IMR-90 (cell line): ENCODE results near the gene MTM1. TPM values are rescaled to one million over a fixed set of nuclear protein-coding genes. Genes with fewer than 3 reads are reported as not detected.

Experiments
- ATAC-seq: fragments of 200-7000 bp; cut with Tn5 transposase; 2 replicates; pipeline ENCODE4 v1.9.1; 2020; ENCODE audit warnings: low read depth, mild to moderate bottlenecking, moderate library complexity
- BruUV-seq: library from RNA; stranded (reverse); fragments of 400-500 nt; replicated peaks from 2 replicates; lab custom pipeline; 2021; lab: Mats Ljungman, UMichigan
- CTCF ChIA-PET: fragments of 300-600 bp; formaldehyde crosslinking; extraction: SDS; loops from one replicate; lab custom pipeline; 2021; ENCODE audit warnings: antibody characterized with exemption; lab: Yijun Ruan, JAX
- POLR2A ChIA-PET: fragments of 300-600 bp; sonication (Branson Sonifier 250); formaldehyde crosslinking; loops from one replicate; lab custom pipeline; 2022; ENCODE audit warnings: antibody characterized with exemption; ENCODE audit not compliant: unreplicated experiment; lab: Charles Lee
- DNase-seq: peaks from one replicate; pipeline ENCODE4 v3.0.0; 2013
- H2AFZ ChIP-seq: replicated peaks from 2 replicates; pipeline ENCODE3; 2013; ENCODE audit warnings: low read length, mild to moderate bottlenecking; ENCODE audit not compliant: poor library complexity
- H2AK5ac ChIP-seq: 2 replicates; pipeline ENCODE4 v1.6.1; 2013; ENCODE audit warnings: low read depth, low read length, inconsistent platforms
- H2AK9ac ChIP-seq: replicated peaks from 2 replicates; pipeline ENCODE3; 2013; ENCODE audit warnings: mild to moderate bottlenecking, low read depth, low read length, moderate library complexity; ENCODE audit not compliant: poor library complexity
- H2BK120ac ChIP-seq: 2 replicates; pipeline ENCODE4 v1.6.1; 2013; ENCODE audit warnings: low read depth, low read length, inconsistent platforms
- H2BK15ac ChIP-seq: 3 replicates; pipeline ENCODE4 v1.6.1; 2013; ENCODE audit warnings: low read depth, low read length, inconsistent platforms
- H2BK20ac ChIP-seq: 2 replicates; pipeline ENCODE4 v1.6.1; 2013; ENCODE audit warnings: low read depth, mild to moderate bottlenecking, inconsistent platforms, low read length, moderate library complexity
- H2BK5ac ChIP-seq: 2 replicates; pipeline ENCODE4 v1.6.1; 2013; ENCODE audit warnings: mild to moderate bottlenecking, low read depth, low read length, inconsistent platforms; ENCODE audit not compliant: poor library complexity, severe bottlenecking
- H3K14ac ChIP-seq: replicated peaks from 2 replicates; pipeline ENCODE4 v1.6.1; 2013; ENCODE audit warnings: low read depth, low read length, inconsistent platforms
- H3K18ac ChIP-seq: 2 replicates; pipeline ENCODE4 v1.6.1; 2013; ENCODE audit warnings: low read depth, low read length, control low read depth
- H3K23ac ChIP-seq: 2 replicates; pipeline ENCODE4 v1.6.1; 2013; ENCODE audit warnings: low read depth, low read length, inconsistent platforms
- H3K27ac ChIP-seq: 2 replicates; pipeline ENCODE4 v1.5.1; 2013; ENCODE audit warnings: mild to moderate bottlenecking, control low read depth, low read length; ENCODE audit not compliant: insufficient read depth
- H3K27me3 ChIP-seq: 2 replicates; pipeline ENCODE4 v1.6.1; 2013; ENCODE audit warnings: low read length; ENCODE audit not compliant: control insufficient read depth, insufficient read depth
- H3K36me3 ChIP-seq: 2 replicates; pipeline ENCODE4 v1.6.1; 2013; ENCODE audit warnings: low read length, mixed read lengths; ENCODE audit not compliant: control insufficient read depth, insufficient read depth
- H3K4ac ChIP-seq: 2 replicates; pipeline ENCODE4 v1.6.1; 2013; ENCODE audit warnings: low read depth, low read length, inconsistent platforms
- H3K4me1 ChIP-seq: 2 replicates; pipeline ENCODE4 v1.6.1; 2013; ENCODE audit warnings: low read length, mixed read lengths; ENCODE audit not compliant: control insufficient read depth, insufficient read depth
- H3K4me2 ChIP-seq: 2 replicates; pipeline ENCODE4 v1.6.1; 2013; ENCODE audit warnings: low read depth, mild to moderate bottlenecking, control low read depth, low read length, moderate library complexity
- H3K4me3 ChIP-seq: 2 replicates; pipeline ENCODE4 v1.5.1; 2013; ENCODE audit warnings: low read depth, mild to moderate bottlenecking, control low read depth, low read length, moderate library complexity; ENCODE audit not compliant: insufficient read depth
- H3K56ac ChIP-seq: 2 replicates; pipeline ENCODE4 v1.6.1; 2013; ENCODE audit warnings: low read length, inconsistent platforms; ENCODE audit not compliant: insufficient read depth; ENCODE audit errors: extremely low read depth
- H3K79me1 ChIP-seq, 2 experiments: 2 replicates each; pipeline ENCODE4 v1.6.1; 2013; ENCODE audit warnings: low read length in 2 of 2, inconsistent platforms in 1 of 2, low read depth in 1 of 2
- H3K9ac ChIP-seq: 2 replicates; pipeline ENCODE4 v1.6.1; 2013; ENCODE audit warnings: low read depth, low read length, control low read depth
- H3K9me1 ChIP-seq: 2 replicates; pipeline ENCODE4 v1.6.1; 2013; ENCODE audit warnings: low read length, inconsistent platforms; ENCODE audit not compliant: insufficient read depth
- H3K9me3 ChIP-seq: 2 replicates; pipeline ENCODE4 v1.6.1; 2013; ENCODE audit warnings: low read length; ENCODE audit not compliant: control insufficient read depth, insufficient read depth
- H4K20me1 ChIP-seq: 2 replicates; pipeline ENCODE4 v1.6.1; 2013; ENCODE audit warnings: low read length, inconsistent platforms; ENCODE audit not compliant: insufficient read depth
- H4K5ac ChIP-seq: 2 replicates; pipeline ENCODE4 v1.6.1; 2013; ENCODE audit warnings: mild to moderate bottlenecking, low read depth, low read length, control low read depth
- H4K8ac ChIP-seq, 2 experiments: 2 replicates each; pipeline ENCODE4 v1.6.1; 2013; ENCODE audit warnings: low read depth in 2 of 2, low read length in 2 of 2, control low read depth in 1 of 2, inconsistent platforms in 1 of 2
- H4K91ac ChIP-seq: 2 replicates; pipeline ENCODE4 v1.6.1; 2013; ENCODE audit warnings: low read depth, low read length, inconsistent platforms; ENCODE audit not compliant: insufficient read depth
- WGBS, 2 experiments: methylation state at CpG; one replicate each; pipeline versions ENCODE4 v1.1.5 to v1.1.7; 2013; ENCODE audit warnings: missing lambda C conversion rate in 2 of 2; ENCODE audit not compliant: insufficient read length in 1 of 2; ENCODE audit errors: extremely low coverage in 2 of 2; 5-methylcytosine and 5-hydroxymethylcytosine counted together
- dilution Hi-C: fragments of 300-500 bp; cut with HindIII; formaldehyde crosslinking; loops from one replicate; pipeline ENCODE4 v1.14.3; 2018; ENCODE audit warnings: low sequenced_read_pairs; ENCODE audit not compliant: unreplicated experiment
- in situ Hi-C: fragments of 300-500 bp; cut with MboI; formaldehyde crosslinking; loops from 3 replicates; pipeline ENCODE4 v1.14.3; 2019; ENCODE audit warnings: low sequenced_read_pairs, inconsistent platforms, mixed read lengths
- intact Hi-C: fragments of 100-400 bp; cut with micrococcal nuclease; formaldehyde crosslinking; loops from 2 replicates; pipeline ENCODE4 v1.10.0; 2022
- polyA plus RNA-seq, 3 experiments: library from polyadenylated mRNA; depleted of rRNA; stranded (reverse); fragments of >200 nt; gene quantifications; 2 replicates each; pipeline ENCODE4 v1.2.3, GENCODE V29; 2012; ENCODE audit warnings: low replicate concordance in 1 of 3
- total RNA-seq: library from RNA; depleted of rRNA; stranded (reverse); fragments of >200 nt; gene quantifications from 2 replicates; pipeline ENCODE4 v1.2.3, GENCODE V29; 2012
- TF ChIP-seq, protein P1 (sequence below): fragments of 150-350 bp; IDR thresholded peaks from 2 replicates; pipeline ENCODE4 v1.6.1; 2017; ENCODE audit warnings: mild to moderate bottlenecking, antibody characterized with exemption, low read length, low read depth

The MTM1 gene
- total and polyA plus RNA-seq, 2 of the 4 experiments (the other 2 are of a cell fraction), result 3.8 to 5.6 TPM

DNA sequence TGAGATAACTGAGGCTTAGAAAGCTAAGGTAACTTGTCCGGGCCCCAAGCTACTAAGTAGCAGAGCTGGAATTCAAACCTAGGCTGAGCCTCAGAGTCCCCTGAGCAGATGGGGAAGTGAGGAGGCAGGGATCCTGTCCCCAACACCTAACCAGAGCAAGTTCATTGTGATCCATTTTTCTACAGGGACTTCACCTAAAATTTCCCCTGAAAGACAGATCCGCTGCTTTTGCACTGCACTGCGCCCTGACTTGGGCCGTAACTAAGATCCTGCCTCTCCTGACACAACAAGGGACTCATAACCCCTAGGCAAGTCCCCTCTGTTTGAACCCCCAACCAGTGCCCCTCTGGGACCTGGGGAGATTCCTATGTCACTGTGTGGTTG lies 25.6 kb upstream of the MTM1 start:
- ATAC-seq, result no peak
- Histone ChIP-seq H2AK9ac (no peak overlapping the region), H2BK5ac (no peak overlapping the region), H3K9me1 (no peaks in the 10 kb centered on the region), H4K20me1 (no peaks in the 10 kb centered on the region), H3K4ac (no peak overlapping the region), H2BK120ac (no peak overlapping the region), H3K18ac (no peak overlapping the region), H3K4me1 (no peaks in the 10 kb centered on the region), H4K8ac (no peak overlapping the region), H3K9ac (no peak overlapping the region), H3K4me2 (no peak overlapping the region), H4K91ac (no peak overlapping the region), H3K9me3 (peaks cover 7% of the 10 kb centered on the region; the same call in 1 of the 2 replicates), H2AFZ (no peak overlapping the region), H3K27ac (no peak overlapping the region), H2BK15ac (no peak overlapping the region), H3K56ac (no peak overlapping the region), H3K4me3 (no peak overlapping the region), H3K23ac (no peak overlapping the region), H2AK5ac (no peak overlapping the region), H3K79me1 (no peaks in the 10 kb centered on the region), H3K14ac (no peak overlapping the region), H4K5ac (no peak overlapping the region), H3K27me3 (no peaks in the 10 kb centered on the region), H2BK20ac (no peak overlapping the region), H3K36me3 (no peaks in the 10 kb centered on the region)
- TF ChIP-seq, protein P1, sequence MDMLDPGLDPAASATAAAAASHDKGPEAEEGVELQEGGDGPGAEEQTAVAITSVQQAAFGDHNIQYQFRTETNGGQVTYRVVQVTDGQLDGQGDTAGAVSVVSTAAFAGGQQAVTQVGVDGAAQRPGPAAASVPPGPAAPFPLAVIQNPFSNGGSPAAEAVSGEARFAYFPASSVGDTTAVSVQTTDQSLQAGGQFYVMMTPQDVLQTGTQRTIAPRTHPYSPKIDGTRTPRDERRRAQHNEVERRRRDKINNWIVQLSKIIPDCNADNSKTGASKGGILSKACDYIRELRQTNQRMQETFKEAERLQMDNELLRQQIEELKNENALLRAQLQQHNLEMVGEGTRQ, result no peak
- in situ Hi-C loops (no loop called here), intact Hi-C loops (no loop called here), dilution Hi-C loops (no loop called here)
- no CpG with 5 or more reads among the region's 4 CpGs for WGBS, 2 experiments
- CTCF ChIA-PET, result no interaction called here
- POLR2A ChIA-PET, result no interaction called here
- BruUV-seq, result no TSS peak
- DNase-seq, result no peak
